HT1080 (cell line): ENCODE measurements around the gene PHF13. TPM values are rescaled to one million over a fixed set of nuclear protein-coding genes. Genes with fewer than 3 reads are reported as not detected.
A peak's percentile ranks its signal among the peaks of the same experiment; 100 is the strongest.

ENCODE experiments used
- DNase-seq: peaks from one replicate; pipeline ENCODE4 v3.0.0-alpha.2; 2015; ENCODE audit warnings: low read depth
- polyA plus RNA-seq, 2 experiments: library from polyadenylated mRNA; depleted of rRNA; stranded (reverse); fragments of >200 nt; gene quantifications; 2 replicates each; pipeline ENCODE4 v1.2.3, GENCODE V29; 2015
- total RNA-seq: library from RNA; depleted of rRNA; stranded (reverse); fragments of >200 nt; shearing (Covaris generic); gene quantifications from 2 replicates; pipeline ENCODE4 v1.2.3, GENCODE V29; 2014; rRNA removed

Gene PHF13
- 6.9 and 15.4 TPM in 2 replicates for total RNA-seq
- polyA plus RNA-seq (2015; cell fraction: cytosol; rRNA removed) = 15.3 and 16.2 TPM in 2 replicates
- 21.1 and 23.2 TPM in 2 replicates for polyA plus RNA-seq (2015; cell fraction: nucleus; rRNA removed)

GRCh38 chr1:6613361-6614018 lies at the start of gene PHF13:
PHF13 (plus strand) TSS chr1:6613731; CDS start chr1:6614067, 336 bp downstream.
- DNase-seq = peak; percentile 98

GRCh38 chr1:6569033-6569432 lies 44.5 kb upstream of the PHF13 start:
- DNase-seq = no peak

- no peak for DNase-seq
Measured at GRCh38 chr1:6570100-6570499, 43.4 kb upstream of the PHF13 start.

- no peak for DNase-seq
Measured at GRCh38 chr1:6570987-6571386, 42.5 kb upstream of the PHF13 start.

GRCh38 chr1:6572653-6573383 lies 40.7 kb upstream of the PHF13 start:
- no peak for DNase-seq

GRCh38 chr1:6574025-6574620 lies 39.4 kb upstream of the PHF13 start:
- DNase-seq = no peak

GRCh38 chr1:6574818-6575217 lies 38.7 kb upstream of the PHF13 start:
- DNase-seq = no peak

GRCh38 chr1:6577831-6578525 lies 35.6 kb upstream of the PHF13 start:
- DNase-seq = no peak

- DNase-seq = no peak
Measured at GRCh38 chr1:6578624-6579373, 34.7 kb upstream of the PHF13 start.

- DNase-seq = peak; percentile 96
Measured at GRCh38 chr1:6579374-6580118, 34.0 kb upstream of the PHF13 start, which contains the start of gene ZBTB48. ZBTB48 (plus strand) TSS chr1:6579994; CDS start chr1:6580610, 616 bp downstream.

GRCh38 chr1:6580119-6580592 lies 33.4 kb upstream of the PHF13 start:
- no peak for DNase-seq

GRCh38 chr1:6580593-6581409 lies 32.7 kb upstream of the PHF13 start:
- DNase-seq = no peak

GRCh38 chr1:6581561-6582305 lies 31.8 kb upstream of the PHF13 start:
- DNase-seq = peak; percentile 35

GRCh38 chr1:6582370-6582769 lies 31.2 kb upstream of the PHF13 start:
- DNase-seq = no peak

GRCh38 chr1:6584126-6585080 lies 29.1 kb upstream of the PHF13 start:
- DNase-seq = no peak

- no peak for DNase-seq
Measured at GRCh38 chr1:6585081-6585722, 28.3 kb upstream of the PHF13 start.

GRCh38 chr1:6585841-6586240 lies 27.7 kb upstream of the PHF13 start:
- no peak for DNase-seq
